ENCODE results near the gene FGF22. TPM values are rescaled to one million over a fixed set of nuclear protein-coding genes. Genes with fewer than 3 reads are reported as not detected.

FGF22 gene
- total and polyA plus RNA-seq, 2 of the 13 experiments (the other 11 are each of a cell fraction or from before 2014, with no cell fraction given) = 0.24 TPM; not detected in 1

GRCh38 chr19:679418-680286 lies 40.0 kb downstream of the FGF22 start (continued):
- TF ChIP-seq IRF1 (CRISPR knock-in tag; IDR thresholded peaks at IDR 0.05; ENCODE audit: low read depth) (no peak), ZNF382 (CRISPR knock-in tag; IDR thresholded peaks at IDR 0.05; ENCODE audit: borderline replicate concordance) (no peak), HNF4G (IDR thresholded peaks at IDR 0.05; ENCODE audit: borderline replicate concordance, low read depth, low read length) (no peak), HNF4G (CRISPR knock-in tag; IDR thresholded peaks at IDR 0.05; ENCODE audit: borderline replicate concordance, low read depth) (peak; percentile 65; the same call in 1 of the 2 replicates), ZEB1 (IDR thresholded peaks at IDR 0.05; ENCODE audit: insufficient replicate concordance, low read depth) (no peak), ZNF660 (CRISPR knock-in tag; IDR thresholded peaks at IDR 0.05; ENCODE audit: borderline replicate concordance, low read depth) (no peak), ZNF124 (CRISPR knock-in tag; IDR thresholded peaks at IDR 0.05) (no peak), IRF9 (CRISPR knock-in tag; IDR thresholded peaks at IDR 0.05; ENCODE audit: borderline replicate concordance) (no peak), HMGXB4 (CRISPR knock-in tag; IDR thresholded peaks at IDR 0.05; ENCODE audit: borderline replicate concordance in 1 of 2, low read depth in 1 of 2) (no peak; a peak in 2 of 4 replicates), ZSCAN9 (CRISPR knock-in tag; IDR thresholded peaks at IDR 0.05; ENCODE audit: borderline replicate concordance) (no peak), BRD4 (CRISPR knock-in tag; IDR thresholded peaks at IDR 0.05) (no peak), ATF4 (CRISPR knock-in tag; IDR thresholded peaks at IDR 0.05) (no peak), ETV5 (CRISPR knock-in tag; IDR thresholded peaks at IDR 0.05; ENCODE audit: borderline replicate concordance) (no peak), ZBTB46 (CRISPR knock-in tag; IDR thresholded peaks at IDR 0.05; ENCODE audit: borderline replicate concordance) (no peak), KDM5B (CRISPR knock-in tag; IDR thresholded peaks at IDR 0.05; ENCODE audit: borderline replicate concordance) (no peak), ZBTB42 (CRISPR knock-in tag; IDR thresholded peaks at IDR 0.05) (no peak), POLR2G (IDR thresholded peaks at IDR 0.05; ENCODE audit: low read depth, low read length) (no peak), ZNF510 (CRISPR knock-in tag; IDR thresholded peaks at IDR 0.05; ENCODE audit: low read depth) (no peak), ZNF691 (CRISPR knock-in tag; IDR thresholded peaks at IDR 0.05; ENCODE audit: borderline replicate concordance, low read depth) (no peak)
